Measurements from ENCODE around the gene FLNB. TPM values are rescaled to one million over a fixed set of nuclear protein-coding genes. Genes with fewer than 3 reads are reported as not detected.
A peak's percentile ranks its signal among the peaks of the same experiment; 100 is the strongest.

The FLNB gene
- total RNA-seq, 2 donors from 2014 or later = 96.9 to 139 TPM

DNA sequence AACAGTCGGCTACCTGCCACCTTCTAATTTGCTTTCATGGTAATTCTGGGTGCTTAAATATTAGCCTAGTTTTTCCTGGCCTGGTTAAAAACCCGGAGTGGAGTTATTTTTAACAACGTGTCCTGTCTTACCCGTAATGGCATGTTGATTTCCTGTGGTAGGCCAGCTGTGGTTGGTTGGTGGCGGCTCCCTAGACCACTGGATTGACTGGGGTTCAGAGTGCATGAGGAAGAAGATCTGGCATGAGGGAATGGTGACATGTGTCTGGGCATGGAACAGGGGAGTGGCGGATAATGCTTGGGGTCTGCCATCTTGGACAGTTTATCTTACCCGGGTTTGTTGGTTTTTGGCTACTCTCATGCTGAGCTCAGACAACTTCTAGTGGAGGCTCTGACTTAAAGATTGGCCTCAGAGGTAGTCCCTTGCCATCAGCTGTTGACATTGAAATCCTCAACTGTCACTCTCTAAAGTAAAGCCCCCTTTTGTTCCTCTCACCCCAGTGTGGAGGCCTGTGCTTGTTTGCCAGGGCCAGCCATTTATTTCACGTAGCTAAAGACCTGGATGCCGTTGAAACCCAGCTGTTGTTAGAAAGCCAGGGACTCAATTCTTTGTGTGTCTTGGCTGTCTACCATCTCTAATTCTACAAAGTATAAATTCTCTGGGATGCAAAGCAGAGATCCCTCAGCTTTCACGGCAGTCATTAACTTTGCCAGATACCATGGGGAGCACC, 121.0 kb downstream of the FLNB start:
- Histone ChIP-seq H3K27me3 (replicated peaks; ENCODE audit: insufficient read depth) (no peaks in the 10 kb centered on the region), H3K36me3 (peaks cover 58% of the 10 kb centered on the region), H3K9me3 (no peaks in the 10 kb centered on the region), H3K27ac (peak overlapping the region; percentile 5 to 34), H3K4me1 (ENCODE audit: control insufficient read depth in 1 of 2, low read depth in 2 of 2) (peaks cover 0 to 19% of the 10 kb centered on the region in 2 donors), H3K4me3 (no peak overlapping the region)
- DNase-seq (ENCODE audit: low spot score) (no peak), ATAC-seq (ENCODE audit: insufficient number of reproducible peaks, low FRiP score, low read depth) (no peak)
- TF ChIP-seq, protein P1, sequence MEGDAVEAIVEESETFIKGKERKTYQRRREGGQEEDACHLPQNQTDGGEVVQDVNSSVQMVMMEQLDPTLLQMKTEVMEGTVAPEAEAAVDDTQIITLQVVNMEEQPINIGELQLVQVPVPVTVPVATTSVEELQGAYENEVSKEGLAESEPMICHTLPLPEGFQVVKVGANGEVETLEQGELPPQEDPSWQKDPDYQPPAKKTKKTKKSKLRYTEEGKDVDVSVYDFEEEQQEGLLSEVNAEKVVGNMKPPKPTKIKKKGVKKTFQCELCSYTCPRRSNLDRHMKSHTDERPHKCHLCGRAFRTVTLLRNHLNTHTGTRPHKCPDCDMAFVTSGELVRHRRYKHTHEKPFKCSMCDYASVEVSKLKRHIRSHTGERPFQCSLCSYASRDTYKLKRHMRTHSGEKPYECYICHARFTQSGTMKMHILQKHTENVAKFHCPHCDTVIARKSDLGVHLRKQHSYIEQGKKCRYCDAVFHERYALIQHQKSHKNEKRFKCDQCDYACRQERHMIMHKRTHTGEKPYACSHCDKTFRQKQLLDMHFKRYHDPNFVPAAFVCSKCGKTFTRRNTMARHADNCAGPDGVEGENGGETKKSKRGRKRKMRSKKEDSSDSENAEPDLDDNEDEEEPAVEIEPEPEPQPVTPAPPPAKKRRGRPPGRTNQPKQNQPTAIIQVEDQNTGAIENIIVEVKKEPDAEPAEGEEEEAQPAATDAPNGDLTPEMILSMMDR (IDR thresholded peaks at IDR 0.05) = no peak

DNA sequence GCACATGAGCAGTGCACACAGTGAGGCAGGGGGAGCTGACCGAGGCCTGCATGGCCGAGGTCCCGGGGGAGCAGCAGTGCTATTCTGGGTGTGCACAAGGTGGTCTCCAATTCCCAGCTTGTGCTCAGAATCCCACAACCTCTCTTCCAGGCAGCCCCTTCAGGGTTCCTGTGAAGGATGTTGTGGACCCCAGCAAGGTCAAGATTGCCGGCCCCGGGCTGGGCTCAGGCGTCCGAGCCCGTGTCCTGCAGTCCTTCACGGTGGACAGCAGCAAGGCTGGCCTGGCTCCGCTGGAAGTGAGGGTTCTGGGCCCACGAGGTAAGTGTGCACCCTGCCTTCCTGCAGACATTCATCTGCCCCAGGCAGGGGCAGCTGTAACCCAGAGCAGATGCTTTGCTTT, 122.4 kb downstream of the FLNB start:
- DNase-seq (ENCODE audit: low spot score) (no peak), ATAC-seq (ENCODE audit: insufficient number of reproducible peaks, low FRiP score, low read depth) (no peak)
- H3K27me3 ChIP-seq (replicated peaks; ENCODE audit: insufficient read depth) = no peaks in the 10 kb centered on the region
- no peaks in the 10 kb centered on the region for H3K9me3 ChIP-seq
- H3K4me3 ChIP-seq = no peak overlapping the region
- TF ChIP-seq, protein P1 (IDR thresholded peaks at IDR 0.05) = no peak
- H3K27ac ChIP-seq = no peak overlapping the region
- H3K4me1 ChIP-seq (ENCODE audit: control insufficient read depth in 1 of 2, low read depth in 2 of 2) = peaks cover 0 to 25% of the 10 kb centered on the region in 2 donors
- H3K36me3 ChIP-seq = peaks cover 61% of the 10 kb centered on the region

DNA sequence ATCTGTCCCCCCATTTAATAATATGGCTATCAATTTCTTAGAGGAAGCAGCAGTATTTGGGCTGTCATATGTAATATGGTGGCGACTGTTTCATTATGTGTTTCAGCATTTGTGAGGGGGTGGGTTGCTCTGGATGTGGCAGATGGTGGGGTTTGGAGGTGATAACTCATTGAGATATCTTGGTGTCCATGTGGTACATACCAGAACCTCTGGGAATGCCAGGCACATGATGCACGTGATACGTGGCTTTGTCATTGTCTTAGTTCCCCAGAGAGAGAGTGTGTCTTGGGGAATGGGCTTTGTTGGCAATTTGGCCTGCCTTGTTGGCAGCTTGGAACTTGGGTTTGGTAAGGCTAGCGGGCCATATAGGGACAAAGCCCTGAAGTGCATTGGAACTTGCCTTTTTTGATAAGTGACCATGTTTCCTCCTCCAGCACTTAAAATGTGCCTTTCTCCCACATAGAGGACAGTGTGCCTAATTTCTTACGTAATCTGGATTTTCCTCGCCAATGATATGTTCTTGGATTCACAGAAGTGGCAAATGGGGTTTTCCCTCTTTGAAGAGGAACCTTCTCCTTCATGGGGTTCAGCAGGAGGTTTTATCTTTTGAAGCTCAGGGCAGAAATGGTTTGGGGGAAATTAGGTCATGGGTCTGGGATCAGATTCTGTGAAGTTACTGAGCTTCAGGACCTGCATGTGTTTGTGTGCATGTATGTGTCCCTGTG, 123.0 kb downstream of the FLNB start:
- H3K27me3 ChIP-seq (replicated peaks; ENCODE audit: insufficient read depth) = no peaks in the 10 kb centered on the region
- peaks cover 61% of the 10 kb centered on the region for H3K36me3 ChIP-seq
- DNase-seq (ENCODE audit: low spot score) = no peak
- ATAC-seq (ENCODE audit: insufficient number of reproducible peaks, low FRiP score, low read depth) = no peak
- H3K4me3 ChIP-seq = no peak overlapping the region
- H3K4me1 ChIP-seq (ENCODE audit: control insufficient read depth in 1 of 2, low read depth in 2 of 2) = peaks cover 0 to 31% of the 10 kb centered on the region in 2 donors
- no peak overlapping the region for H3K27ac ChIP-seq
- no peaks in the 10 kb centered on the region for H3K9me3 ChIP-seq
- TF ChIP-seq, protein P1 (IDR thresholded peaks at IDR 0.05) = no peak

DNA sequence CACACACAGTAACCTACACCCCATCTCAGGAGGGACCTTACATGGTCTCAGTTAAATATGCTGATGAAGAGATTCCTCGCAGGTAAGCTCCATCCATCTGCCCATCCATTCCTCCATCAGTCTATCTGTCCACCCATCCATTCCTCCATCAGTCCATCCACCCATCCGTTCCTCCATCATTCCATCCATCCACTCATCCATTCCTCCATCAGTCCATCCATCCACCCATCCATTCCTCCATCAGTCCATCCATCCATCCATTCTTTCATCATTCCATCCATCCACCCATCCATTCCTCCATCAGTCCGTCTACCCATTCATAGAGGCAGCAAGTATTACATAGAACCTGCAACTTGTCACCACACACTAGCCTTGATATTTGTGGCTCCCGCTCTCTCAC, 124.6 kb downstream of the FLNB start:
- Histone ChIP-seq H3K27ac (no peak overlapping the region), H3K9me3 (no peaks in the 10 kb centered on the region), H3K36me3 (peaks cover 68% of the 10 kb centered on the region), H3K4me1 (ENCODE audit: control insufficient read depth in 1 of 2, low read depth in 2 of 2) (peaks cover 0 to 40% of the 10 kb centered on the region in 2 donors), H3K4me3 (no peak overlapping the region), H3K27me3 (replicated peaks; ENCODE audit: insufficient read depth) (no peaks in the 10 kb centered on the region)
- TF ChIP-seq, protein P1 (IDR thresholded peaks at IDR 0.05) = no peak
- ATAC-seq (ENCODE audit: insufficient number of reproducible peaks, low FRiP score, low read depth) (no peak), DNase-seq (ENCODE audit: low spot score) (no peak)

DNA sequence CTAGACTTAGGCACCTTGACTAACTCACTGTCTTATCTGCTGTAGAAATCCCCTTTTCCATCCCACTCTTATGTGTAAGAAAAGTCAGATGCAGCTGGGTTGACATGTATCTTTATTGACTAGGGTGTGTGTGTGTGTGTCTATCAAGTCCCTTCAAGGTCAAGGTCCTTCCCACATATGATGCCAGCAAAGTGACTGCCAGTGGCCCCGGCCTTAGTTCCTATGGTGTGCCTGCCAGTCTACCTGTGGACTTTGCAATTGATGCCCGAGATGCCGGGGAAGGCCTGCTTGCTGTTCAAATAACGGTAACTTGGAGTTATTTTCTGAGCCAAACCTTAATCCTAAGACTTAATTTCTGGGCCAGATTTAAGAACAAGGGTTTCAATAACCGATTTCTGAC, 126.2 kb downstream of the FLNB start:
- H3K27me3 ChIP-seq (replicated peaks; ENCODE audit: insufficient read depth) = no peaks in the 10 kb centered on the region
- peaks cover 77% of the 10 kb centered on the region for H3K36me3 ChIP-seq
- TF ChIP-seq, protein P1 (IDR thresholded peaks at IDR 0.05) = no peak
- no peak overlapping the region for H3K27ac ChIP-seq
- no peaks in the 10 kb centered on the region for H3K9me3 ChIP-seq
- ATAC-seq (ENCODE audit: insufficient number of reproducible peaks, low FRiP score, low read depth) (no peak), DNase-seq (ENCODE audit: low spot score) (no peak)
- no peak overlapping the region for H3K4me3 ChIP-seq
- peaks cover 0 to 26% of the 10 kb centered on the region in 2 donors for H3K4me1 ChIP-seq (ENCODE audit: control insufficient read depth in 1 of 2, low read depth in 2 of 2)

Measured in thoracic aorta (tissue), 2 donors.